SHP77 (cell line): ENCODE data around the gene PVALEF.
A peak's percentile ranks its signal among the peaks of the same experiment; 100 is the strongest.
"Not testable (repeated sequence)": the region's sequence is repeated elsewhere in the genome, so short reads cannot be mapped to it uniquely, and the experiment has no call there.

Experiments used
- DNase-seq, 2 experiments: peaks; one replicate each; lab custom pipeline; 2025; lab: John Stamatoyannopoulos, UW

Gene PVALEF

GRCh38 chr17:81218991-81219390 is 53.7 kb downstream of the PVALEF start:
- DNase-seq = no peak

- DNase-seq = no peak
Measured at GRCh38 chr17:81219476-81220180, 54.3 kb downstream of the PVALEF start.

- DNase-seq = no peak
Measured at GRCh38 chr17:81221371-81221841, 56.1 kb downstream of the PVALEF start.

- no peak for DNase-seq
Measured at GRCh38 chr17:81221842-81222619, 56.7 kb downstream of the PVALEF start.

- no peak for DNase-seq
Measured at GRCh38 chr17:81222620-81222905, 57.3 kb downstream of the PVALEF start.

- DNase-seq = peak; percentile 99
Measured at GRCh38 chr17:81222906-81223761, 57.8 kb downstream of the PVALEF start, which contains the start of gene CEP131. CEP131 (minus strand) TSS chr17:81222965; CDS start chr17:81220056, 2,909 bp downstream.

- peak in 1 of 2 experiments; percentile 26 for DNase-seq
Measured at GRCh38 chr17:81223762-81224130, 58.4 kb downstream of the PVALEF start.

GRCh38 chr17:81227630-81228029 is 62.3 kb downstream of the PVALEF start:
- DNase-seq = not testable (repeated sequence)

- DNase-seq = no peak
Measured at GRCh38 chr17:81228420-81228819, 63.1 kb downstream of the PVALEF start.

- no peak for DNase-seq
Measured at GRCh38 chr17:81228834-81229665, 63.7 kb downstream of the PVALEF start.

- no peak for DNase-seq
Measured at GRCh38 chr17:81229666-81229920, 64.3 kb downstream of the PVALEF start.

- peak in 1 of 2 experiments; percentile 33 for DNase-seq
Measured at GRCh38 chr17:81230043-81230820, 64.9 kb downstream of the PVALEF start.

- no peak for DNase-seq
Measured at GRCh38 chr17:81231121-81231645, 65.9 kb downstream of the PVALEF start.

GRCh38 chr17:81231766-81232581 is 66.7 kb downstream of the PVALEF start:
- no peak for DNase-seq
